Liver (tissue), 9 donors: ENCODE results near the gene CPAMD8. TPM values are rescaled to one million over a fixed set of nuclear protein-coding genes. Genes with fewer than 3 reads are reported as not detected.

Experiments used
- DNase-seq: peaks from one replicate; pipeline ENCODE4 v3.0.0-alpha.2; 2017; ENCODE audit warnings: low spot score
- H3K27ac ChIP-seq, 2 donors: one replicate each; pipeline ENCODE4 v1.7.0; 2013; ENCODE audit warnings: inconsistent platforms in 2 of 2, low read length in 2 of 2, control low read depth in 1 of 2, low read depth in 1 of 2, mild to moderate bottlenecking in 1 of 2
- H3K27me3 ChIP-seq, 4 donors: one replicate each; pipeline versions ENCODE4 v1.6.1 to v1.7.0; 2013; ENCODE audit warnings: low read length in 3 of 4, inconsistent platforms in 1 of 4, mild to moderate bottlenecking in 1 of 4, moderate library complexity in 1 of 4; ENCODE audit not compliant: control insufficient read depth in 4 of 4, insufficient read depth in 4 of 4
- H3K36me3 ChIP-seq, 4 donors: one replicate each; pipeline versions ENCODE4 v1.6.1 to v1.7.0; 2013; ENCODE audit warnings: low read length in 3 of 4, mild to moderate bottlenecking in 3 of 4, low read depth in 1 of 4, moderate library complexity in 1 of 4; ENCODE audit not compliant: control insufficient read depth in 4 of 4, insufficient read depth in 3 of 4
- H3K4me1 ChIP-seq, 4 donors: one replicate each; pipeline versions ENCODE4 v1.6.1 to v1.7.0; 2013; ENCODE audit warnings: low read length in 3 of 4, mild to moderate bottlenecking in 3 of 4, moderate library complexity in 1 of 4; ENCODE audit not compliant: control insufficient read depth in 4 of 4, insufficient read depth in 4 of 4
- H3K4me3 ChIP-seq, 3 donors: one replicate each; pipeline versions ENCODE4 v1.6.1 to v1.7.0; 2013; ENCODE audit warnings: low read length in 3 of 3, control low read depth in 1 of 3, low read depth in 1 of 3, mild to moderate bottlenecking in 1 of 3
- H3K9ac ChIP-seq, 2 donors: one replicate each; pipeline ENCODE4 v1.7.0; 2013; ENCODE audit warnings: low read length in 2 of 2, mild to moderate bottlenecking in 2 of 2, moderate library complexity in 2 of 2, control low read depth in 1 of 2, low read depth in 1 of 2
- H3K9me3 ChIP-seq, 4 donors: one replicate each; pipeline versions ENCODE4 v1.6.1 to v1.7.0; 2013; ENCODE audit warnings: low read length in 3 of 4; ENCODE audit not compliant: control insufficient read depth in 4 of 4
- EGR1 ChIP-seq, 2 donors: IDR thresholded peaks; 2 replicates each; pipeline ENCODE4 v1.6.1; 2016 to 2018; ENCODE audit warnings: antibody characterized with exemption in 2 of 2, low read depth in 2 of 2
- FOXA1 ChIP-seq: IDR thresholded peaks from 2 replicates; pipeline ENCODE4 v1.6.1; 2016; ENCODE audit warnings: antibody characterized with exemption
- FOXA2 ChIP-seq: IDR thresholded peaks from 2 replicates; pipeline ENCODE4 v1.6.1; 2016; ENCODE audit warnings: antibody characterized with exemption
- GABPA ChIP-seq, 2 donors: IDR thresholded peaks in 1 of 2; conservative IDR thresholded peaks in 1 of 2; 2 replicates each; pipeline ENCODE4 v1.6.1; 2016; ENCODE audit warnings: antibody characterized with exemption in 2 of 2, mild to moderate bottlenecking in 1 of 2, moderate library complexity in 1 of 2
- HNF4A ChIP-seq, 2 donors: conservative IDR thresholded peaks; 2 replicates each; pipeline ENCODE4 v1.6.1; 2016; ENCODE audit warnings: antibody characterized with exemption in 2 of 2, mild to moderate bottlenecking in 2 of 2
- HNF4G ChIP-seq: IDR thresholded peaks from 2 replicates; pipeline ENCODE4 v1.6.1; 2016; ENCODE audit warnings: antibody characterized with exemption
- JUND ChIP-seq, 2 donors: IDR thresholded peaks; 2 replicates each; pipeline ENCODE4 v1.6.1; 2016; ENCODE audit warnings: antibody characterized with exemption in 2 of 2
- NR2F2 ChIP-seq: IDR thresholded peaks from 2 replicates; pipeline ENCODE4 v1.6.1; 2016; ENCODE audit warnings: antibody characterized with exemption
- RAD21 ChIP-seq, 2 donors: IDR thresholded peaks; 2 replicates each; pipeline ENCODE4 v1.6.1; 2016; ENCODE audit warnings: antibody characterized with exemption in 2 of 2, mild to moderate bottlenecking in 2 of 2
- RXRA ChIP-seq, 2 donors: IDR thresholded peaks; 2 replicates each; pipeline ENCODE4 v1.6.1; 2017 to 2018; ENCODE audit warnings: antibody characterized with exemption in 2 of 2, mild to moderate bottlenecking in 1 of 2
- TAF1 ChIP-seq: conservative IDR thresholded peaks from 2 replicates; pipeline ENCODE4 v1.6.1; 2016; ENCODE audit warnings: antibody characterized with exemption, mild to moderate bottlenecking
- YY1 ChIP-seq: IDR thresholded peaks from 2 replicates; pipeline ENCODE4 v1.6.1; 2016; ENCODE audit warnings: antibody characterized with exemption, mild to moderate bottlenecking
- WGBS: extraction: QIAGEN DNeasy Blood & Tissue Kit; methylation state at CpG from one replicate; pipeline ENCODE4 v1.1.7; 2013; 5-methylcytosine and 5-hydroxymethylcytosine counted together
- polyA plus RNA-seq, 2 donors: library from polyadenylated mRNA; stranded (reverse) in 1 of 2; unstranded in 1 of 2; fragments of 200-250 nt in 1 of 2; fragments of >200 nt in 1 of 2; fragmentation: Nextera tagmentation in 1 of 2; extraction: Ambion mirVana in 1 of 2; gene quantifications; one replicate each; pipeline versions ENCODE4 v1.2.1 to v1.2.3, GENCODE V29; 2013 to 2015
- total RNA-seq, 2 donors: library from RNA; depleted of rRNA; stranded (reverse); fragments of >200 nt; gene quantifications; one replicate each; pipeline ENCODE4 v1.2.3, GENCODE V29; 2014
- TF ChIP-seq, protein P1 (sequence below): IDR thresholded peaks from 2 replicates; pipeline ENCODE4 v1.6.1; 2016; ENCODE audit warnings: antibody characterized with exemption
- TF ChIP-seq, protein P2 (sequence below): IDR thresholded peaks from 2 replicates; pipeline ENCODE4 v1.6.1; 2016; ENCODE audit warnings: antibody characterized with exemption
- TF ChIP-seq, protein P3 (sequence below): fragments of 150-350 bp; IDR thresholded peaks from 2 replicates; pipeline ENCODE4 v1.5.1; 2017; ENCODE audit warnings: improper control_type of control experiment, low read depth, low read length; ENCODE audit not compliant: missing input control
- TF ChIP-seq, protein P4 (sequence below): IDR thresholded peaks from 2 replicates; pipeline ENCODE4 v1.6.1; 2016; ENCODE audit warnings: antibody characterized with exemption, mild to moderate bottlenecking
- donor health status: healthy.
- donor health status: healthy.
- donor health status: healthy.
- donor health status: healthy.
- donor health status: healthy.

The CPAMD8 gene
- total and polyA plus RNA-seq, 4 donors: 0.92 to 1.4 (median 1.1) TPM

DNA sequence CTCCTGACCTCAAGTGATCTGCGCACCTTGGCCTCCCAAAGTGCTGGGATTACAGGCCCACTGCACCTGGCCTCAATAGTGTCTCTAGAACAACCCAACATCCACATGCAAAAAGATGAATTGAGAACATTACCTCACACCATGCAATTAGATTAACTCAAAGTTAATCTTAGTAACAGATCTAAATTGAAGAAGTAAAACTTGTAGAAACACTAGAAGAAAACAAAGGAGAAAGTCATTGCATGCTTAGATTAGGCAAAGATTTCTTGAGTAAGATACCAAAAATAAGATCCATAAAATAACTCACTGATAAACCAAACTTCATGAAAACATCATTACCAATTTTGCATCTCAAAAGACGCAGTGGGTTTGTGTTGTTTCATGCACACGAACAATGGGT, 2.8 kb downstream of the CPAMD8 start:
- no peak overlapping the region for H3K4me3 ChIP-seq
- H3K27ac ChIP-seq: no peak overlapping the region
- H3K9ac ChIP-seq: no peak overlapping the region
- no peaks in the 10 kb centered on the region for H3K36me3 ChIP-seq
- peaks cover 0 to 5% (median 0%) of the 10 kb centered on the region in 4 donors for H3K4me1 ChIP-seq
- DNase-seq: no peak
- WGBS: 72% methylated on average over 3 of the region's 3 CpGs
- TF ChIP-seq HNF4G: no peak
- TF ChIP-seq, protein P1, sequence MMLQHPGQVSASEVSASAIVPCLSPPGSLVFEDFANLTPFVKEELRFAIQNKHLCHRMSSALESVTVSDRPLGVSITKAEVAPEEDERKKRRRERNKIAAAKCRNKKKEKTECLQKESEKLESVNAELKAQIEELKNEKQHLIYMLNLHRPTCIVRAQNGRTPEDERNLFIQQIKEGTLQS: no peak
- no peak for TF ChIP-seq GABPA (IDR thresholded peaks at IDR 0.05 in 1 of 2, conservative IDR thresholded peaks at IDR 0.05 in 1 of 2)
- no peak for TF ChIP-seq TAF1
- TF ChIP-seq FOXA2: no peak
- no peak for TF ChIP-seq JUND (IDR thresholded peaks at IDR 0.05)
- TF ChIP-seq, protein P2, sequence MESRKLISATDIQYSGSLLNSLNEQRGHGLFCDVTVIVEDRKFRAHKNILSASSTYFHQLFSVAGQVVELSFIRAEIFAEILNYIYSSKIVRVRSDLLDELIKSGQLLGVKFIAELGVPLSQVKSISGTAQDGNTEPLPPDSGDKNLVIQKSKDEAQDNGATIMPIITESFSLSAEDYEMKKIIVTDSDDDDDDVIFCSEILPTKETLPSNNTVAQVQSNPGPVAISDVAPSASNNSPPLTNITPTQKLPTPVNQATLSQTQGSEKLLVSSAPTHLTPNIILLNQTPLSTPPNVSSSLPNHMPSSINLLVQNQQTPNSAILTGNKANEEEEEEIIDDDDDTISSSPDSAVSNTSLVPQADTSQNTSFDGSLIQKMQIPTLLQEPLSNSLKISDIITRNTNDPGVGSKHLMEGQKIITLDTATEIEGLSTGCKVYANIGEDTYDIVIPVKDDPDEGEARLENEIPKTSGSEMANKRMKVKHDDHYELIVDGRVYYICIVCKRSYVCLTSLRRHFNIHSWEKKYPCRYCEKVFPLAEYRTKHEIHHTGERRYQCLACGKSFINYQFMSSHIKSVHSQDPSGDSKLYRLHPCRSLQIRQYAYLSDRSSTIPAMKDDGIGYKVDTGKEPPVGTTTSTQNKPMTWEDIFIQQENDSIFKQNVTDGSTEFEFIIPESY: no peak
- TF ChIP-seq RAD21 (IDR thresholded peaks at IDR 0.05): no peak
- no peak for TF ChIP-seq HNF4A (conservative IDR thresholded peaks at IDR 0.05)
- TF ChIP-seq YY1: no peak
- TF ChIP-seq, protein P3, sequence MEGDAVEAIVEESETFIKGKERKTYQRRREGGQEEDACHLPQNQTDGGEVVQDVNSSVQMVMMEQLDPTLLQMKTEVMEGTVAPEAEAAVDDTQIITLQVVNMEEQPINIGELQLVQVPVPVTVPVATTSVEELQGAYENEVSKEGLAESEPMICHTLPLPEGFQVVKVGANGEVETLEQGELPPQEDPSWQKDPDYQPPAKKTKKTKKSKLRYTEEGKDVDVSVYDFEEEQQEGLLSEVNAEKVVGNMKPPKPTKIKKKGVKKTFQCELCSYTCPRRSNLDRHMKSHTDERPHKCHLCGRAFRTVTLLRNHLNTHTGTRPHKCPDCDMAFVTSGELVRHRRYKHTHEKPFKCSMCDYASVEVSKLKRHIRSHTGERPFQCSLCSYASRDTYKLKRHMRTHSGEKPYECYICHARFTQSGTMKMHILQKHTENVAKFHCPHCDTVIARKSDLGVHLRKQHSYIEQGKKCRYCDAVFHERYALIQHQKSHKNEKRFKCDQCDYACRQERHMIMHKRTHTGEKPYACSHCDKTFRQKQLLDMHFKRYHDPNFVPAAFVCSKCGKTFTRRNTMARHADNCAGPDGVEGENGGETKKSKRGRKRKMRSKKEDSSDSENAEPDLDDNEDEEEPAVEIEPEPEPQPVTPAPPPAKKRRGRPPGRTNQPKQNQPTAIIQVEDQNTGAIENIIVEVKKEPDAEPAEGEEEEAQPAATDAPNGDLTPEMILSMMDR: no peak
- TF ChIP-seq RXRA (IDR thresholded peaks at IDR 0.05): no peak
- H3K9me3 ChIP-seq: peaks cover 2 to 7% (median 4%) of the 10 kb centered on the region in 4 donors
- H3K27me3 ChIP-seq: peaks cover 0 to 4% (median 0%) of the 10 kb centered on the region in 4 donors

DNA sequence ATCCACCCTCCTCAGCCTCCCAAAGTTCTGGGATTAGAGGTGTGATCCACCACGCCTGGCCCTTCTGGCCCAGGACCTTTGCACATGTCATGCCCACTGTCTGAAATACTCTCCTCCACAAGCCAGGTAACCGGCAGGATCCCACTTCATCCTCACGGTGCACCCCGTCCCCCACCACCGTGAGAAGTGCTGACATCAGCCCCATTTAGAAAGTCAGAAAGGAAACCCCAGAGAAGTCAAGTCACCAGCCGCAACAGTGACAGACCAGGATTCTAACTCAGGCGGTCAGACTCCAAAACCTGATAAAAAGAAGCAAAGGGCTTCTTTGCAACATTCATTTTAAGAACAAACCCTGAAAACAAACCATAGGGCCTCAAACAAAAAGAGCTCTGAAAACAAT, 3.9 kb downstream of the CPAMD8 start:
- no peaks in the 10 kb centered on the region for H3K36me3 ChIP-seq
- peaks cover 0 to 4% (median 0%) of the 10 kb centered on the region in 4 donors for H3K27me3 ChIP-seq
- H3K27ac ChIP-seq: no peak overlapping the region
- peaks cover 2 to 7% (median 4%) of the 10 kb centered on the region in 4 donors for H3K9me3 ChIP-seq
- WGBS: 82% methylated on average over 7 of the region's 7 CpGs
- H3K4me3 ChIP-seq: no peak overlapping the region
- peaks cover 0 to 5% (median 0%) of the 10 kb centered on the region in 4 donors for H3K4me1 ChIP-seq
- DNase-seq: no peak
- H3K9ac ChIP-seq: no peak overlapping the region
- TF ChIP-seq FOXA2 (no peak), RXRA (IDR thresholded peaks at IDR 0.05) (no peak), HNF4A (conservative IDR thresholded peaks at IDR 0.05) (no peak), YY1 (no peak), NR2F2 (no peak), FOXA1 (no peak), RAD21 (IDR thresholded peaks at IDR 0.05) (no peak), EGR1 (IDR thresholded peaks at IDR 0.05; ENCODE audit: low read depth in 2 of 2) (no peak), TAF1 (no peak)
- TF ChIP-seq, protein P4, sequence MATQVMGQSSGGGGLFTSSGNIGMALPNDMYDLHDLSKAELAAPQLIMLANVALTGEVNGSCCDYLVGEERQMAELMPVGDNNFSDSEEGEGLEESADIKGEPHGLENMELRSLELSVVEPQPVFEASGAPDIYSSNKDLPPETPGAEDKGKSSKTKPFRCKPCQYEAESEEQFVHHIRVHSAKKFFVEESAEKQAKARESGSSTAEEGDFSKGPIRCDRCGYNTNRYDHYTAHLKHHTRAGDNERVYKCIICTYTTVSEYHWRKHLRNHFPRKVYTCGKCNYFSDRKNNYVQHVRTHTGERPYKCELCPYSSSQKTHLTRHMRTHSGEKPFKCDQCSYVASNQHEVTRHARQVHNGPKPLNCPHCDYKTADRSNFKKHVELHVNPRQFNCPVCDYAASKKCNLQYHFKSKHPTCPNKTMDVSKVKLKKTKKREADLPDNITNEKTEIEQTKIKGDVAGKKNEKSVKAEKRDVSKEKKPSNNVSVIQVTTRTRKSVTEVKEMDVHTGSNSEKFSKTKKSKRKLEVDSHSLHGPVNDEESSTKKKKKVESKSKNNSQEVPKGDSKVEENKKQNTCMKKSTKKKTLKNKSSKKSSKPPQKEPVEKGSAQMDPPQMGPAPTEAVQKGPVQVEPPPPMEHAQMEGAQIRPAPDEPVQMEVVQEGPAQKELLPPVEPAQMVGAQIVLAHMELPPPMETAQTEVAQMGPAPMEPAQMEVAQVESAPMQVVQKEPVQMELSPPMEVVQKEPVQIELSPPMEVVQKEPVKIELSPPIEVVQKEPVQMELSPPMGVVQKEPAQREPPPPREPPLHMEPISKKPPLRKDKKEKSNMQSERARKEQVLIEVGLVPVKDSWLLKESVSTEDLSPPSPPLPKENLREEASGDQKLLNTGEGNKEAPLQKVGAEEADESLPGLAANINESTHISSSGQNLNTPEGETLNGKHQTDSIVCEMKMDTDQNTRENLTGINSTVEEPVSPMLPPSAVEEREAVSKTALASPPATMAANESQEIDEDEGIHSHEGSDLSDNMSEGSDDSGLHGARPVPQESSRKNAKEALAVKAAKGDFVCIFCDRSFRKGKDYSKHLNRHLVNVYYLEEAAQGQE: no peak
